Measurements from ENCODE around the gene MIOX. TPM values are rescaled to one million over a fixed set of nuclear protein-coding genes. Genes with fewer than 3 reads are reported as not detected.

MIOX gene
- total and polyA plus RNA-seq, 2 of the 13 experiments (the other 11 are each of a cell fraction or from before 2014, with no cell fraction given): 1.5 to 2.9 TPM

- TF ChIP-seq CEBPZ (IDR thresholded peaks at IDR 0.05; ENCODE audit: low read length): no peak
- no peak for TF ChIP-seq ZNF614 (CRISPR knock-in tag; IDR thresholded peaks at IDR 0.05; ENCODE audit: borderline replicate concordance)
- TF ChIP-seq TRIM24 (CRISPR knock-in tag; IDR thresholded peaks at IDR 0.05): no peak
- no peak for TF ChIP-seq GZF1 (CRISPR knock-in tag; IDR thresholded peaks at IDR 0.05)
- no peak for TF ChIP-seq KLF15 (CRISPR knock-in tag; IDR thresholded peaks at IDR 0.05; ENCODE audit: borderline replicate concordance)
- no peak for TF ChIP-seq ZNF329 (CRISPR knock-in tag; IDR thresholded peaks at IDR 0.05; ENCODE audit: low read depth)
- TF ChIP-seq ATF3 (CRISPR knock-in tag; IDR thresholded peaks at IDR 0.05): no peak
- peak; percentile 22 to 59; a peak in 2 of 4 replicates for TF ChIP-seq HMGXB4 (CRISPR knock-in tag; IDR thresholded peaks at IDR 0.05; ENCODE audit: borderline replicate concordance in 1 of 2, low read depth in 1 of 2)
- peak; percentile 50; the same call in 1 of the 2 replicates for TF ChIP-seq KDM5B (CRISPR knock-in tag; IDR thresholded peaks at IDR 0.05; ENCODE audit: borderline replicate concordance)
- TF ChIP-seq SAP130 (CRISPR knock-in tag; IDR thresholded peaks at IDR 0.05; ENCODE audit: low read depth): peak; percentile 50
- no peak for TF ChIP-seq ZNF275 (CRISPR knock-in tag; IDR thresholded peaks at IDR 0.05; ENCODE audit: borderline replicate concordance)
- no peak for TF ChIP-seq PRDM15 (CRISPR knock-in tag; IDR thresholded peaks at IDR 0.05)
- no peak for TF ChIP-seq ZNF44 (CRISPR knock-in tag; IDR thresholded peaks at IDR 0.05)
- no peak for TF ChIP-seq FOXP4 (CRISPR knock-in tag; IDR thresholded peaks at IDR 0.05)
These were observed 1.2 kb upstream of the MIOX start (continued) for GRCh38 chr22:50485221-50486131.
